Keratinocyte (primary cell): ENCODE measurements around the gene PDK1. TPM values are rescaled to one million over a fixed set of nuclear protein-coding genes. Genes with fewer than 3 reads are reported as not detected.

Experiments used
- DNase-seq: peaks from one replicate; pipeline ENCODE4 v3.0.0-alpha.2; 2011; ENCODE audit warnings: low read depth, missing footprints, low spot score
- FAIRE-seq: peaks from 2 replicates; lab custom pipeline; 2011; peaks lifted over from hg19 to GRCh38; lab: Jason Lieb, UNC
- H2AFZ ChIP-seq: 2 replicates; pipeline ENCODE4 v1.6.0; 2012; ENCODE audit warnings: low read length, control low read depth, inconsistent platforms; ENCODE audit not compliant: control insufficient read depth
- H3K27ac ChIP-seq: 2 replicates; pipeline ENCODE4 v1.5.1; 2011; ENCODE audit warnings: low read length; ENCODE audit not compliant: control insufficient read depth, insufficient read depth
- H3K27me3 ChIP-seq: 3 replicates; pipeline ENCODE4 v1.6.0; 2011; ENCODE audit warnings: low read length; ENCODE audit not compliant: control insufficient read depth, insufficient read depth; ENCODE audit errors: extremely low read depth
- H3K36me3 ChIP-seq, 2 experiments: 2 replicates in 1 of 2; 3 replicates in 1 of 2; pipeline ENCODE4 v1.5.1; 2011; ENCODE audit warnings: low read length in 2 of 2, mild to moderate bottlenecking in 1 of 2; ENCODE audit not compliant: control insufficient read depth in 2 of 2, insufficient read depth in 2 of 2; ENCODE audit errors: extremely low read depth in 1 of 2
- H3K4me1 ChIP-seq: 3 replicates; pipeline ENCODE4 v1.5.1; 2011; ENCODE audit warnings: low read length; ENCODE audit not compliant: control insufficient read depth, insufficient read depth; ENCODE audit errors: extremely low read depth
- H3K4me2 ChIP-seq: 3 replicates; pipeline ENCODE4 v1.6.0; 2011; ENCODE audit warnings: low read depth, low read length; ENCODE audit not compliant: control insufficient read depth, insufficient read depth; ENCODE audit errors: extremely low read depth
- H3K4me3 ChIP-seq, 3 experiments: fragments of 200-600 bp in 1 of 3; sonication (generic) in 1 of 3; 2 replicates in 2 of 3; 3 replicates in 1 of 3; pipeline ENCODE4 v1.5.1; 2011 to 2016; ENCODE audit warnings: low read length in 3 of 3, mild to moderate bottlenecking in 3 of 3, control low read depth in 2 of 3, inconsistent platforms in 1 of 3, low read depth in 1 of 3, mixed read lengths in 1 of 3, mixed run types in 1 of 3, moderate library complexity in 1 of 3; ENCODE audit not compliant: control insufficient read depth in 2 of 3, insufficient read depth in 2 of 3; ENCODE audit errors: extremely low read depth in 1 of 3
- H3K79me2 ChIP-seq: 2 replicates; pipeline ENCODE4 v1.6.0; 2012; ENCODE audit warnings: low read length; ENCODE audit not compliant: control insufficient read depth, insufficient read depth
- H3K9ac ChIP-seq: 3 replicates; pipeline ENCODE4 v1.6.0; 2011; ENCODE audit warnings: low read length; ENCODE audit not compliant: control insufficient read depth, insufficient read depth; ENCODE audit errors: extremely low read depth
- H3K9me1 ChIP-seq: 3 replicates; pipeline ENCODE4 v1.6.0; 2011; ENCODE audit warnings: low read length; ENCODE audit not compliant: control insufficient read depth, insufficient read depth; ENCODE audit errors: extremely low read depth
- H3K9me3 ChIP-seq: 2 replicates; pipeline ENCODE4 v1.5.1; 2012; ENCODE audit warnings: low read depth, low read length; ENCODE audit not compliant: control insufficient read depth
- H4K20me1 ChIP-seq: 3 replicates; pipeline ENCODE4 v1.6.0; 2011; ENCODE audit warnings: low read length; ENCODE audit not compliant: control insufficient read depth, insufficient read depth; ENCODE audit errors: extremely low read depth
- EZH2 ChIP-seq: IDR thresholded peaks from one replicate; pipeline ENCODE4 v1.6.1; 2012; ENCODE audit warnings: inconsistent platforms, mild to moderate bottlenecking, low read length, moderate library complexity
- dilution Hi-C: fragments of 300-500 bp; cut with MboI; formaldehyde crosslinking; loops from one replicate; pipeline ENCODE4 v1.7.0; 2020; ENCODE audit warnings: low sequenced_read_pairs; ENCODE audit not compliant: extremely low pct_ligation_motif_present
- polyA plus RNA-seq, 5 experiments: library from polyadenylated mRNA; depleted of rRNA in 3 of 5; stranded (reverse) in 3 of 5; stranded (forward) in 1 of 5; unstranded in 1 of 5; fragments of >200 nt; gene quantifications; 1 replicate in 1 of 5; 2 replicates in 3 of 5; 3 replicates in 1 of 5; pipeline versions ENCODE4 v1.2.1 to v1.2.3, GENCODE V29; 2011 to 2012; ENCODE audit warnings: missing spikeins in 2 of 5, low read depth in 1 of 5, low replicate concordance in 1 of 5
- TF ChIP-seq, protein P1 (sequence below), 3 experiments: IDR thresholded peaks in 1 of 3; conservative IDR thresholded peaks in 1 of 3; optimal IDR thresholded peaks in 1 of 3; 2 replicates in 2 of 3; 3 replicates in 1 of 3; pipeline versions ENCODE3 to v1.5.1; 2011; ENCODE audit warnings: low read length in 3 of 3, mild to moderate bottlenecking in 3 of 3, moderate library complexity in 2 of 3, control low read depth in 1 of 3, inconsistent platforms in 1 of 3; ENCODE audit not compliant: insufficient read depth in 2 of 3; ENCODE audit errors: extremely low read depth in 1 of 3

PDK1 gene
- polyA plus RNA-seq, 1 donor (not counting 4 experiments of a cell fraction or from before 2014, with no cell fraction given) = 29.2 TPM

- Histone ChIP-seq H4K20me1 (no peaks in the 10 kb centered on the region), H3K4me3 (no peak overlapping the region), H3K36me3 (peaks cover 5 to 8% of the 10 kb centered on the region in 2 experiments), H3K9me1 (no peaks in the 10 kb centered on the region), H3K27me3 (no peaks in the 10 kb centered on the region), H3K4me1 (no peaks in the 10 kb centered on the region), H3K27ac (no peak overlapping the region), H2AFZ (no peak overlapping the region), H3K4me2 (no peak overlapping the region), H3K9ac (no peak overlapping the region), H3K79me2 (no peaks in the 10 kb centered on the region), H3K9me3 (peaks cover 8% of the 10 kb centered on the region)
- no peak for TF ChIP-seq EZH2
- TF ChIP-seq, protein P1, sequence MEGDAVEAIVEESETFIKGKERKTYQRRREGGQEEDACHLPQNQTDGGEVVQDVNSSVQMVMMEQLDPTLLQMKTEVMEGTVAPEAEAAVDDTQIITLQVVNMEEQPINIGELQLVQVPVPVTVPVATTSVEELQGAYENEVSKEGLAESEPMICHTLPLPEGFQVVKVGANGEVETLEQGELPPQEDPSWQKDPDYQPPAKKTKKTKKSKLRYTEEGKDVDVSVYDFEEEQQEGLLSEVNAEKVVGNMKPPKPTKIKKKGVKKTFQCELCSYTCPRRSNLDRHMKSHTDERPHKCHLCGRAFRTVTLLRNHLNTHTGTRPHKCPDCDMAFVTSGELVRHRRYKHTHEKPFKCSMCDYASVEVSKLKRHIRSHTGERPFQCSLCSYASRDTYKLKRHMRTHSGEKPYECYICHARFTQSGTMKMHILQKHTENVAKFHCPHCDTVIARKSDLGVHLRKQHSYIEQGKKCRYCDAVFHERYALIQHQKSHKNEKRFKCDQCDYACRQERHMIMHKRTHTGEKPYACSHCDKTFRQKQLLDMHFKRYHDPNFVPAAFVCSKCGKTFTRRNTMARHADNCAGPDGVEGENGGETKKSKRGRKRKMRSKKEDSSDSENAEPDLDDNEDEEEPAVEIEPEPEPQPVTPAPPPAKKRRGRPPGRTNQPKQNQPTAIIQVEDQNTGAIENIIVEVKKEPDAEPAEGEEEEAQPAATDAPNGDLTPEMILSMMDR (optimal IDR thresholded peaks at IDR 0.05 in 1 of 3, IDR thresholded peaks at IDR 0.05 in 1 of 3, conservative IDR thresholded peaks at IDR 0.05 in 1 of 3; ENCODE audit: extremely low read depth in 1 of 3, insufficient read depth in 2 of 3, low read length in 3 of 3) = no peak
- dilution Hi-C loops = no loop called here
- no peak for DNase-seq
- no peak for FAIRE-seq
These were observed 15.4 kb downstream of the PDK1 start for GRCh38 chr2:172571245-172571644.

GRCh38 chr2:172572981-172573380, 17.1 kb downstream of the PDK1 start:
- H3K79me2 ChIP-seq = no peaks in the 10 kb centered on the region
- no peaks in the 10 kb centered on the region for H4K20me1 ChIP-seq
- peaks cover 9% of the 10 kb centered on the region in 2 experiments for H3K36me3 ChIP-seq
- H3K4me2 ChIP-seq = no peak overlapping the region
- peaks cover 8% of the 10 kb centered on the region for H3K9me3 ChIP-seq
- FAIRE-seq (no peak), DNase-seq (no peak)
- H3K9ac ChIP-seq = no peak overlapping the region
- no peak overlapping the region for H3K4me3 ChIP-seq
- no peak for TF ChIP-seq EZH2
- TF ChIP-seq, protein P1 (optimal IDR thresholded peaks at IDR 0.05 in 1 of 3, IDR thresholded peaks at IDR 0.05 in 1 of 3, conservative IDR thresholded peaks at IDR 0.05 in 1 of 3; ENCODE audit: extremely low read depth in 1 of 3, insufficient read depth in 2 of 3, low read length in 3 of 3) = no peak
- no peaks in the 10 kb centered on the region for H3K27me3 ChIP-seq
- dilution Hi-C loops = no loop called here
- no peaks in the 10 kb centered on the region for H3K4me1 ChIP-seq
- no peak overlapping the region for H3K27ac ChIP-seq
- no peaks in the 10 kb centered on the region for H3K9me1 ChIP-seq
- no peak overlapping the region for H2AFZ ChIP-seq
